H1 (cell line): ENCODE results near the gene WDR89. TPM values are rescaled to one million over a fixed set of nuclear protein-coding genes. Genes with fewer than 3 reads are reported as not detected.

Experiments used
- CTCF ChIA-PET: fragments of 300-600 bp; sonication (Branson Sonifier 250); formaldehyde crosslinking; loops from one replicate; lab custom pipeline; 2021; ENCODE audit not compliant: partially characterized antibody; lab: Charles Lee
- POLR2A ChIA-PET: fragments of 300-600 bp; sonication (Branson Sonifier 250); formaldehyde crosslinking; loops from one replicate; lab custom pipeline; 2021; ENCODE audit warnings: inconsistent platforms; ENCODE audit not compliant: partially characterized antibody; lab: Charles Lee
- DNase-seq, 2 experiments: peaks; one replicate each; pipeline versions ENCODE4 v3.0.0 to v3.0.0-alpha.2; 2010 to 2022; ENCODE audit warnings: low spot score in 2 of 2, low read depth in 1 of 2, mixed read lengths in 1 of 2
- FAIRE-seq: peaks from 2 replicates; lab custom pipeline; 2011; peaks lifted over from hg19 to GRCh38; lab: Jason Lieb, UNC
- H2AFZ ChIP-seq: 2 replicates; pipeline ENCODE4 v1.8.1; 2012; ENCODE audit warnings: low read length, inconsistent platforms
- H2AK5ac ChIP-seq: 2 replicates; pipeline ENCODE4 v1.6.1; 2013; ENCODE audit warnings: low read depth, low read length
- H2BK120ac ChIP-seq: replicated peaks from 2 replicates; pipeline ENCODE3; 2013; ENCODE audit warnings: low read depth, low read length, inconsistent platforms
- H2BK12ac ChIP-seq: 2 replicates; pipeline ENCODE4 v1.6.1; 2013; ENCODE audit warnings: low read depth, low read length
- H2BK15ac ChIP-seq: 2 replicates; pipeline ENCODE4 v1.6.1; 2013; ENCODE audit warnings: low read length
- H2BK20ac ChIP-seq: 2 replicates; pipeline ENCODE4 v1.6.1; 2013; ENCODE audit warnings: low read length
- H2BK5ac ChIP-seq: 2 replicates; pipeline ENCODE4 v1.6.1; 2013; ENCODE audit warnings: low read depth, low read length
- H3K14ac ChIP-seq: 2 replicates; pipeline ENCODE4 v1.6.1; 2013; ENCODE audit warnings: inconsistent platforms; ENCODE audit not compliant: insufficient read length
- H3K18ac ChIP-seq: 2 replicates; pipeline ENCODE4 v1.6.1; 2013; ENCODE audit warnings: low read length; ENCODE audit errors: extremely low read depth
- H3K23ac ChIP-seq: 2 replicates; pipeline ENCODE4 v1.6.1; 2013; ENCODE audit warnings: inconsistent platforms; ENCODE audit not compliant: insufficient read length
- H3K23me2 ChIP-seq: 2 replicates; pipeline ENCODE4 v1.6.1; 2013; ENCODE audit warnings: low read depth, low read length
- H3K27ac ChIP-seq: 2 replicates; pipeline ENCODE4 v1.6.1; 2011; ENCODE audit warnings: low read depth, low read length, inconsistent platforms
- H3K27me3 ChIP-seq, 4 experiments: replicated peaks in 1 of 4; 1 replicate in 1 of 4; 2 replicates in 3 of 4; pipeline versions ENCODE4 v1.6.1 to v1.8.1; 2011 to 2013; ENCODE audit warnings: low read length in 3 of 4, mild to moderate bottlenecking in 3 of 4, inconsistent platforms in 2 of 4, mixed read lengths in 2 of 4, moderate library complexity in 1 of 4; ENCODE audit not compliant: control insufficient read depth in 3 of 4, insufficient read depth in 3 of 4; ENCODE audit errors: extremely low read depth in 1 of 4
- H3K36me3 ChIP-seq, 4 experiments: 2 replicates each; pipeline versions ENCODE4 v1.6.1 to v1.8.1; 2011 to 2013; ENCODE audit warnings: mild to moderate bottlenecking in 4 of 4, low read length in 3 of 4, moderate library complexity in 2 of 4, control low read depth in 1 of 4, inconsistent platforms in 1 of 4; ENCODE audit not compliant: insufficient read depth in 4 of 4, control insufficient read depth in 2 of 4
- H3K4ac ChIP-seq: replicated peaks from 2 replicates; pipeline ENCODE3; 2013; ENCODE audit warnings: low read length, low read depth, mixed read lengths, inconsistent platforms; ENCODE audit not compliant: insufficient read length
- H3K4me1 ChIP-seq, 4 experiments: replicated peaks in 1 of 4; 1 replicate in 1 of 4; 2 replicates in 3 of 4; pipeline versions ENCODE4 v1.6.1 to v1.8.1; 2011 to 2013; ENCODE audit warnings: low read length in 3 of 4, inconsistent platforms in 2 of 4, mixed read lengths in 1 of 4; ENCODE audit not compliant: insufficient read depth in 4 of 4, control insufficient read depth in 3 of 4
- H3K4me2 ChIP-seq, 2 experiments: 2 replicates each; pipeline versions ENCODE4 v1.6.1 to v1.8.1; 2011 to 2013; ENCODE audit warnings: low read depth in 2 of 2, low read length in 2 of 2, control low read depth in 1 of 2, inconsistent platforms in 1 of 2, mild to moderate bottlenecking in 1 of 2; ENCODE audit not compliant: insufficient read depth in 1 of 2
- H3K4me3 ChIP-seq, 4 experiments: fragments of 200-600, 300-600 bp in 1 of 4; sonication (generic), shearing (Covaris generic), sonication (Bioruptor Twin) in 1 of 4; 2 replicates each; pipeline versions ENCODE4 v1.5.1 to v1.8.1; 2011 to 2016; ENCODE audit warnings: low read length in 4 of 4, low read depth in 3 of 4, control low read depth in 2 of 4, inconsistent platforms in 2 of 4, mild to moderate bottlenecking in 2 of 4, mixed read lengths in 1 of 4, moderate library complexity in 1 of 4; ENCODE audit not compliant: insufficient read depth in 2 of 4; ENCODE audit errors: extremely low read depth in 1 of 4
- H3K56ac ChIP-seq: replicated peaks from 2 replicates; pipeline ENCODE3; 2013; ENCODE audit warnings: low read depth, mild to moderate bottlenecking, mixed read lengths, low read length, inconsistent platforms; ENCODE audit not compliant: insufficient read length
- H3K79me1 ChIP-seq: 2 replicates; pipeline ENCODE4 v1.6.1; 2013; ENCODE audit warnings: low read depth, low read length, control low read depth
- H3K79me2 ChIP-seq, 2 experiments: 2 replicates each; pipeline versions ENCODE4 v1.6.1 to v1.8.1; 2012 to 2013; ENCODE audit warnings: low read length in 2 of 2, mild to moderate bottlenecking in 2 of 2, inconsistent platforms in 1 of 2; ENCODE audit not compliant: insufficient read depth in 2 of 2, control insufficient read depth in 1 of 2
- H3K9ac ChIP-seq, 4 experiments: replicated peaks in 1 of 4; 1 replicate in 1 of 4; 2 replicates in 3 of 4; pipeline versions ENCODE4 v1.6.1 to v1.8.1; 2011 to 2013; ENCODE audit warnings: low read depth in 3 of 4, low read length in 3 of 4, control low read depth in 2 of 4, mild to moderate bottlenecking in 2 of 4, moderate library complexity in 2 of 4, inconsistent platforms in 1 of 4; ENCODE audit errors: extremely low read depth in 1 of 4
- H3K9me3 ChIP-seq, 2 experiments: 2 replicates each; pipeline versions ENCODE4 v1.6.1 to v1.8.1; 2012 to 2013; ENCODE audit warnings: mild to moderate bottlenecking in 2 of 2, moderate library complexity in 2 of 2, control low read depth in 1 of 2, inconsistent platforms in 1 of 2, low read depth in 1 of 2, low read length in 1 of 2, mixed read lengths in 1 of 2; ENCODE audit not compliant: insufficient read depth in 2 of 2
- H4K20me1 ChIP-seq, 2 experiments: replicated peaks in 1 of 2; 2 replicates each; pipeline versions ENCODE3 to v1.8.1; 2011 to 2013; ENCODE audit warnings: inconsistent platforms in 2 of 2, low read length in 2 of 2, mild to moderate bottlenecking in 1 of 2; ENCODE audit not compliant: insufficient read depth in 2 of 2, control insufficient read depth in 1 of 2
- H4K5ac ChIP-seq: 2 replicates; pipeline ENCODE4 v1.6.1; 2013; ENCODE audit warnings: low read length, low read depth, mixed read lengths, inconsistent platforms; ENCODE audit not compliant: insufficient read length
- H4K8ac ChIP-seq: 2 replicates; pipeline ENCODE4 v1.8.0; 2013; ENCODE audit warnings: mild to moderate bottlenecking, moderate library complexity, low read length, inconsistent platforms; ENCODE audit not compliant: insufficient read depth; ENCODE audit errors: extremely low read depth
- H4K91ac ChIP-seq: replicated peaks from 2 replicates; pipeline ENCODE3; 2013; ENCODE audit warnings: low read length, mixed read lengths, inconsistent platforms; ENCODE audit not compliant: insufficient read length
- BACH1 ChIP-seq: IDR thresholded peaks from 2 replicates; pipeline ENCODE4 v1.6.1; 2012; ENCODE audit warnings: low read length, improper control_type of control experiment
- CBX5 ChIP-seq: fragments of 300-800, 300-1000 bp; sonication (generic); IDR thresholded peaks from 2 replicates; pipeline ENCODE4 v1.7.1; 2016; ENCODE audit warnings: antibody characterized with exemption, low read length, low read depth
- CBX8 ChIP-seq: fragments of 300-800, 300-1000 bp; sonication (generic); IDR thresholded peaks from 2 replicates; pipeline ENCODE4 v1.7.1; 2016; ENCODE audit warnings: low read depth, low read length, borderline replicate concordance
- EGR1 ChIP-seq: IDR thresholded peaks from 2 replicates; pipeline ENCODE4 v1.6.1; 2011; ENCODE audit warnings: low read depth, low read length, borderline replicate concordance
- KDM5A ChIP-seq: fragments of 200-600 bp; IDR thresholded peaks from 2 replicates; pipeline ENCODE4 v1.7.1; 2012; ENCODE audit warnings: mild to moderate bottlenecking, low read length, inconsistent platforms, mixed read lengths
- NANOG ChIP-seq: IDR thresholded peaks from 2 replicates; pipeline ENCODE4 v1.6.1; 2011; ENCODE audit warnings: low read length, low read depth, mild to moderate bottlenecking, inconsistent platforms; ENCODE audit not compliant: insufficient read depth, poor library complexity, severe bottlenecking
- TCF12 ChIP-seq: IDR thresholded peaks from 2 replicates; pipeline ENCODE4 v1.6.1; 2011; ENCODE audit warnings: low read depth, mild to moderate bottlenecking, low read length
- polyA plus RNA-seq, 7 experiments: library from polyadenylated mRNA; depleted of rRNA in 3 of 7; stranded (reverse) in 5 of 7; unstranded in 2 of 7; fragments of >200 nt in 5 of 7; fragments of 200-250 nt in 2 of 7; gene quantifications; 1 replicate in 5 of 7; 2 replicates in 1 of 7; 4 replicates in 1 of 7; pipeline versions ENCODE4 v1.2.1 to v1.2.3, GENCODE V29; 2011 to 2013; ENCODE audit warnings: missing spikeins in 2 of 7, mixed read lengths in 2 of 7
- total RNA-seq: library from RNA; stranded (reverse); fragmentation: NEBNext Ultra II Directional; extraction: Animal tissue kit (Norgen Biotek cat#: 25700); gene quantifications from 2 replicates; pipeline ENCODE4 v1.2.1, GENCODE V29; 2021

The WDR89 gene
- total and polyA plus RNA-seq, 2 of the 8 experiments (the other 6 are each of a cell fraction or from before 2014, with no cell fraction given), result 8.3 to 32.9 TPM

DNA sequence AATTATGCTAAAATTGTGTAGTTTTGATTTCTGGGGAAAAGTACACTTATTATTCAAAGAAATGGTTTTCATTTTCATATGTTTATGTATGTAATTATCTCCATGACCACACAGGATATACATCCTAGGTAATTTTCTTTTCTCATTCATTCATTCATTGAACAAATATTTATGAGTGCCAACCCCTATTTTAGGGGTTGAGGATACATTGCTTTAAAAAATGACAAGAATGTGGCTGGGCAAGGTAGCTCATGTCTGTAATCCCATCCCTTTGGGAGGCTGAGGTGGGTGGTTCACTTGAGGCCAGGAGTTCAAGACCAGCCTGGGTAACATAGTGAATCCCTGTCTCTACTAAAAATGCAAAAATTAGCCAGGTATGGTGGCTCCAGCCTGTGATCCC, 45.3 kb upstream of the WDR89 start:
- no peak for TF ChIP-seq NANOG
- no peak for TF ChIP-seq EGR1
- no peak for TF ChIP-seq BACH1
- no peak for TF ChIP-seq CBX8
- TF ChIP-seq TCF12, result no peak
- TF ChIP-seq CBX5, result no peak
- no peak for TF ChIP-seq KDM5A
- Histone ChIP-seq H3K18ac (no peak overlapping the region), H4K20me1 (no peaks in the 10 kb centered on the region), H3K79me2 (no peaks in the 10 kb centered on the region), H2BK12ac (no peak overlapping the region), H3K4me3 (no peak overlapping the region), H3K9ac (no peak overlapping the region), H3K23me2 (no peaks in the 10 kb centered on the region), H2BK20ac (no peak overlapping the region), H3K23ac (no peak overlapping the region), H2AFZ (no peak overlapping the region), H3K27me3 (no peaks in the 10 kb centered on the region), H3K27ac (no peak overlapping the region), H2BK15ac (no peak overlapping the region), H3K14ac (no peak overlapping the region), H3K4ac (no peak overlapping the region), H2BK5ac (no peak overlapping the region), H3K79me1 (no peaks in the 10 kb centered on the region), H4K91ac (no peak overlapping the region), H3K56ac (no peak overlapping the region), H3K4me1 (no peaks in the 10 kb centered on the region), H3K4me2 (no peak overlapping the region), H3K36me3 (no peaks in the 10 kb centered on the region), H2BK120ac (no peak overlapping the region), H2AK5ac (no peak overlapping the region), H4K8ac (no peak overlapping the region), H3K9me3 (no peaks in the 10 kb centered on the region), H4K5ac (no peak overlapping the region)
- POLR2A ChIA-PET, result no interaction called here
- CTCF ChIA-PET, result no interaction called here
- FAIRE-seq (no peak), DNase-seq (no peak)
